B cell (primary cell): ENCODE results near the gene ARGLU1. TPM values are rescaled to one million over a fixed set of nuclear protein-coding genes. Genes with fewer than 3 reads are reported as not detected.

Source experiments
- ATAC-seq: fragments of 200-7000 bp; cut with Tn5 transposase; one replicate; pipeline ENCODE4 v1.10.0; 2021; ENCODE audit warnings: low read depth, mild to moderate bottlenecking, moderate number of reproducible peaks, moderate library complexity
- CTCF ChIA-PET: fragments of 350-600 bp; sonication (Branson Sonifier 250); formaldehyde crosslinking; loops from one replicate; lab custom pipeline; 2021; ENCODE audit warnings: antibody characterized with exemption, inconsistent platforms; lab: Charles Lee
- POLR2A ChIA-PET: fragments of 350-600 bp; sonication (Branson Sonifier 250); formaldehyde crosslinking; loops from one replicate; lab custom pipeline; 2021; ENCODE audit warnings: antibody characterized with exemption; lab: Charles Lee
- DNase-seq: peaks from one replicate; pipeline ENCODE4 v3.0.0; 2013
- H2AFZ ChIP-seq: 2 replicates; pipeline ENCODE4 v1.6.1; 2012; ENCODE audit warnings: mild to moderate bottlenecking, low read depth, low read length; ENCODE audit not compliant: insufficient read depth, poor library complexity, severe bottlenecking
- H3K27ac ChIP-seq, 2 donors: 1 replicate in 1 of 2; 2 replicates in 1 of 2; pipeline ENCODE4 v1.5.1; 2012 to 2013; ENCODE audit warnings: low read length in 2 of 2, mild to moderate bottlenecking in 2 of 2, moderate library complexity in 1 of 2
- H3K27me3 ChIP-seq, 4 experiments: fragments of 200-600 bp in 1 of 4; sonication (generic) in 1 of 4; replicated peaks in 1 of 4; 1 replicate in 2 of 4; 2 replicates in 2 of 4; pipeline versions ENCODE4 v1.6.1 to v1.7.0; 2013 to 2016; ENCODE audit warnings: low read length in 3 of 4, mild to moderate bottlenecking in 2 of 4, mixed read lengths in 1 of 4, moderate library complexity in 1 of 4; ENCODE audit not compliant: insufficient read depth in 4 of 4, control insufficient read depth in 3 of 4; ENCODE audit errors: control extremely low read depth in 1 of 4
- H3K36me3 ChIP-seq, 2 experiments: replicated peaks in 1 of 2; 1 replicate in 1 of 2; 2 replicates in 1 of 2; pipeline versions ENCODE4 v1.6.1 to v1.7.1; 2013; ENCODE audit warnings: low read length in 1 of 2; ENCODE audit not compliant: insufficient read depth in 2 of 2, control insufficient read depth in 1 of 2; ENCODE audit errors: control extremely low read depth in 1 of 2, extremely low read depth in 1 of 2
- H3K4me1 ChIP-seq, 2 donors: fragments of 200-600 bp in 1 of 2; sonication (generic) in 1 of 2; 1 replicate in 1 of 2; 2 replicates in 1 of 2; pipeline versions ENCODE4 v1.5.1 to v1.6.1; 2013 to 2017; ENCODE audit warnings: low read length in 2 of 2; ENCODE audit not compliant: control insufficient read depth in 2 of 2, insufficient read depth in 2 of 2
- H3K4me2 ChIP-seq: replicated peaks from 2 replicates; pipeline ENCODE3; 2012; ENCODE audit warnings: mild to moderate bottlenecking, low read depth, low read length; ENCODE audit not compliant: poor library complexity, severe bottlenecking
- H3K4me3 ChIP-seq, 5 experiments: fragments of 200-600 bp in 1 of 5; sonication (generic) in 1 of 5; 1 replicate in 3 of 5; 2 replicates in 2 of 5; pipeline versions ENCODE4 v1.5.1 to v1.7.0; 2011 to 2016; ENCODE audit warnings: low read length in 4 of 5, mild to moderate bottlenecking in 4 of 5, low read depth in 2 of 5, control low read depth in 1 of 5, moderate library complexity in 1 of 5; ENCODE audit not compliant: insufficient read depth in 1 of 5; ENCODE audit errors: control extremely low read depth in 1 of 5, extremely low read depth in 1 of 5
- H3K79me2 ChIP-seq: fragments of 200-600 bp; sonication (generic); one replicate; pipeline ENCODE4 v1.6.0; 2016; ENCODE audit warnings: low read length; ENCODE audit not compliant: control insufficient read depth, insufficient read depth
- H3K9ac ChIP-seq: fragments of 200-600 bp; sonication (generic); 2 replicates; pipeline ENCODE4 v1.6.1; 2017; ENCODE audit warnings: mild to moderate bottlenecking, low read length, moderate library complexity
- H3K9me3 ChIP-seq, 3 donors: one replicate each; pipeline versions ENCODE4 v1.6.1 to v1.7.1; 2013; ENCODE audit warnings: low read length in 2 of 3; ENCODE audit not compliant: control insufficient read depth in 2 of 3, insufficient read depth in 1 of 3; ENCODE audit errors: control extremely low read depth in 1 of 3
- H4K20me1 ChIP-seq: 2 replicates; pipeline ENCODE4 v1.6.0; 2012; ENCODE audit warnings: mild to moderate bottlenecking, low read length; ENCODE audit not compliant: insufficient read depth, control insufficient read depth, poor library complexity, severe bottlenecking
- H3K27ac Mint-ChIP-seq: one replicate; pipeline ENCODE4 v1.8.0; 2021; ENCODE audit warnings: mixed read lengths
- H3K27me3 Mint-ChIP-seq: one replicate; pipeline ENCODE4 v1.8.0; 2021; ENCODE audit warnings: mixed read lengths
- H3K4me1 Mint-ChIP-seq: one replicate; pipeline ENCODE4 v1.8.0; 2021; ENCODE audit warnings: mixed read lengths
- H3K4me3 Mint-ChIP-seq: one replicate; pipeline ENCODE4 v1.8.0; 2021; ENCODE audit warnings: mixed read lengths
- H3K9me3 Mint-ChIP-seq: one replicate; pipeline ENCODE4 v1.8.0; 2022; ENCODE audit warnings: mixed read lengths; ENCODE audit not compliant: insufficient read depth
- CTCF ChIP-seq: fragments of 200-600 bp; IDR thresholded peaks from one replicate; pipeline ENCODE4 v1.8.0; 2022; ENCODE audit warnings: antibody characterized with exemption, mild to moderate bottlenecking
- EZH2 ChIP-seq: IDR thresholded peaks from 2 replicates; pipeline ENCODE4 v1.6.1; 2012; ENCODE audit warnings: borderline replicate concordance, low read depth, mild to moderate bottlenecking, moderate library complexity, low read length; ENCODE audit not compliant: insufficient read depth, poor library complexity, severe bottlenecking
- WGBS: methylation state at CpG from one replicate; pipeline ENCODE4 v1.1.5; 2013; ENCODE audit warnings: missing lambda C conversion rate; ENCODE audit not compliant: insufficient coverage; 5-methylcytosine and 5-hydroxymethylcytosine counted together
- intact Hi-C: fragments of 100-400 bp; cut with micrococcal nuclease; formaldehyde crosslinking; loops from one replicate; pipeline ENCODE4 v1.10.0; 2022
- polyA plus RNA-seq: library from polyadenylated mRNA; depleted of rRNA; stranded (reverse); fragments of >200 nt; gene quantifications from 2 replicates; pipeline ENCODE4 v1.2.3, GENCODE V29; 2012
- total RNA-seq, 2 donors: library from RNA; stranded (reverse); fragments of 120-200 nt in 1 of 2; gene quantifications; 1 replicate in 1 of 2; 2 replicates in 1 of 2; pipeline versions ENCODE4 v1.2.3 to v1.2.4, GENCODE V29; 2013 to 2022

The ARGLU1 gene
- total and polyA plus RNA-seq, 2 donors (not counting 1 experiment from before 2014, with no cell fraction given): 170 to 261 TPM

- peak overlapping the region; percentile 64 for H3K4me3 Mint-ChIP-seq
- ChIA-PET CTCF (interaction anchor here (1.0 to 1.7 kb wide), 2 partner anchors 23 to 25 kb away, joined by 4 to 14 read pairs; no protein-coding TSS in a partner anchor), POLR2A (no interaction called here)
- Histone ChIP-seq H3K4me3 (no peak overlapping the region), H3K9me3 (no peaks in the 10 kb centered on the region), H3K4me1 (peaks cover 43 to 56% of the 10 kb centered on the region in 2 donors), H2AFZ (no peak overlapping the region), H3K27ac (peak overlapping the region in 1 of 2 donors; percentile 54), H3K27me3 (no peaks in the 10 kb centered on the region), H3K79me2 (peaks cover 100% of the 10 kb centered on the region), H3K4me2 (peak overlapping the region; percentile 36), H4K20me1 (peaks cover 91% of the 10 kb centered on the region), H3K36me3 (peaks cover 4 to 26% of the 10 kb centered on the region in 2 experiments), H3K9ac (peak overlapping the region; percentile 8)
- DNase-seq (peak; percentile 51), ATAC-seq (peak; percentile 83)
- H3K27ac Mint-ChIP-seq: no peak overlapping the region
- intact Hi-C loops: loop anchor here (5.0 kb wide), 1 partner anchor 356 kb away; no protein-coding TSS in a partner anchor
- H3K27me3 Mint-ChIP-seq: no peaks in the 10 kb centered on the region
- TF ChIP-seq CTCF: no peak
- TF ChIP-seq EZH2: no peak
- H3K4me1 Mint-ChIP-seq: peaks cover 69% of the 10 kb centered on the region
- H3K9me3 Mint-ChIP-seq: no peaks in the 10 kb centered on the region
- WGBS: 30% methylated on average over 4 of the region's 6 CpGs
These were observed 6.3 kb downstream of the ARGLU1 start for GRCh38 chr13:106561551-106562170.

- H3K36me3 ChIP-seq: peaks cover 4 to 34% of the 10 kb centered on the region in 2 experiments
- WGBS: no CpG with 5 or more reads among the region's 1 CpG
- peaks cover 91% of the 10 kb centered on the region for H4K20me1 ChIP-seq
- peak overlapping the region in 1 of 2 donors; percentile 54 for H3K27ac ChIP-seq
- no peaks in the 10 kb centered on the region for H3K9me3 Mint-ChIP-seq
- ATAC-seq (no peak), DNase-seq (no peak)
- no peak for TF ChIP-seq CTCF
- no peak for TF ChIP-seq EZH2
- H3K27ac Mint-ChIP-seq: peak overlapping the region; percentile 4
- H3K79me2 ChIP-seq: peaks cover 100% of the 10 kb centered on the region
- no peak overlapping the region for H3K4me3 ChIP-seq
- H3K4me1 Mint-ChIP-seq: peaks cover 61% of the 10 kb centered on the region
- intact Hi-C loops: loop anchor here (5.0 kb wide), 1 partner anchor 356 kb away; no protein-coding TSS in a partner anchor
- no peaks in the 10 kb centered on the region for H3K27me3 Mint-ChIP-seq
- H3K9me3 ChIP-seq: no peaks in the 10 kb centered on the region
- H3K27me3 ChIP-seq: no peaks in the 10 kb centered on the region
- ChIA-PET POLR2A (no interaction called here), CTCF (interaction anchor here (1.7 kb wide), 1 partner anchor 24 kb away, joined by 14 read pairs; no protein-coding TSS in a partner anchor)
- H2AFZ ChIP-seq: no peak overlapping the region
- peaks cover 35 to 48% of the 10 kb centered on the region in 2 donors for H3K4me1 ChIP-seq
- no peak overlapping the region for H3K4me2 ChIP-seq
- no peak overlapping the region for H3K4me3 Mint-ChIP-seq
- peak overlapping the region; percentile 8 for H3K9ac ChIP-seq
These were observed 7.1 kb downstream of the ARGLU1 start for GRCh38 chr13:106560821-106561220.
